Right kidney (tissue), 9 donors: Measurements from ENCODE around the gene ZNF385B.
"Not testable (repeated sequence)": the region's sequence is repeated elsewhere in the genome, so short reads cannot be mapped to it uniquely, and the experiment has no call there.

Experiments
- DNase-seq: peaks from one replicate; pipeline ENCODE4 v3.0.0-alpha.2; 2016
- long read RNA-seq, 8 donors: transcript quantifications; one replicate each; lab custom pipeline, GENCODE V29; 2026

The ZNF385B gene
- long read RNA-seq, donor 1: 0 reads
- long read RNA-seq, donor 2: 0 reads
- long read RNA-seq, donor 3: 0 reads
- long read RNA-seq, donor 4, partial matches to known transcripts: 0 of 1 reads
- long read RNA-seq, donor 4, other reads (novel, unspliced or antisense): 0 of 1 reads
- long read RNA-seq, donor 5: 0 reads
- long read RNA-seq, donor 6, partial matches to known transcripts: 5 of 5 reads
- long read RNA-seq, donor 6, other reads (novel, unspliced or antisense): 0 of 5 reads
- long read RNA-seq, donor 7, partial matches to known transcripts: 6 of 7 reads
- long read RNA-seq, donor 7, other reads (novel, unspliced or antisense): 0 of 7 reads
- long read RNA-seq, donor 8, partial matches to known transcripts: 0 of 3 reads
- long read RNA-seq, donor 8, other reads (novel, unspliced or antisense): 0 of 3 reads

DNA sequence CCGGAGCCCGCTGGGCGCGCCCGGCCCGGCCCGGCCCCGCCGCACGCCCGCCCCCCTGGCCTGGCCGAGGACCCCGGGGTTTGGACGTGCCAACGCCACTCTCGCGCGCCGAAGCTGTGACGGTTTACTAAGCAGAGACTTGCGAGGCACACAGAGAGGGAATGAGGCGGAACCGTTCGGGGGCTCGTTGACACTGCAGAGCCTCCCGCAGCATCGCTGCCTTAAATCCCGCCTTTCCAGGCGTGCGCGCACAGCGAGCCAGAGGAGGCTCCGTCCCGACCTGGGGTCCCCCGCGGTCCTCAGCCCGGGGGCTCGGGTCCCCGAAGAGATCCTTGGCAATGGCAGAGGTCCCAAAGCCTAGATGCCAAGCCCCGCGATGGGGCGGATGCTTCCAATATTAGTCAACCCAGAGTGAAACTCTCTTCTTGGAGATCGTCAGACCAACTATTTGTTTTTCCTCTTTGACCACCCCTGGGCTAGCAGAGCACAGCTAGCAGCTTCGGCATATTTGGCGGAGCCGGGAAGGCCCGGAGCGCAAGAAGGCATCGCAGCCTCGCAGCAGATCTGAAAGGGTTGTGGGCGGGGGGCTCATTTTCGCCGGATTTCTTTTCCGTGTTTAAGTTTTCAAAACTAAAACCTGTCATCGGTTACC lies at the start of gene ZNF385B:
Gene ZNF385B, minus strand, starts transcription at position 197 of the 652 bp plus-strand sequence.
- peak; percentile 55 for DNase-seq

- DNase-seq: no peak
Observed at GRCh38 chr2:179910735-179911113, 49.3 kb upstream of the ZNF385B start.

GRCh38 chr2:179909845-179910734 lies 48.7 kb upstream of the ZNF385B start:
- DNase-seq: no peak

GRCh38 chr2:179900655-179901054 lies 39.2 kb upstream of the ZNF385B start:
- no peak for DNase-seq

- no peak for DNase-seq
Observed at GRCh38 chr2:179899666-179900065, 38.3 kb upstream of the ZNF385B start.

GRCh38 chr2:179898873-179899272 lies 37.5 kb upstream of the ZNF385B start:
- DNase-seq: no peak

DNA sequence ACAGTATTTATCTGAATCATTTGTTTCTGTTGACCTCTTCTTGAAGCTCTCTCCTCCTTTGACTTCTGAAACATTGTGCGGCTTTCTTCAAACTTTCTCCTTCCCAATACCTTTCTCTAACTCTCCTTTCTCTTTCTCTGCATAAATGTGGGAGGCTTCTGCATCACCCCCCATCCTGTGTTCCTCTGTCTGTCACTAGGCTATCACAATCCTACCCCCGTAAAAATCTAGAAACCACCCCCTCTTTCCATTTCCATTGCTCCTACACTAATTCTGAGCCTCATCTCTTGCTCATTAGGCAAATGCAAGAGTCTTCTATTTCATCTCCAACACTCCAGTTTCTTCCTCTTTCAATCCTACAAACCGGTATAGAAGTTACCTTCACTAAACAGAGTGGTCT lies 32.2 kb upstream of the ZNF385B start:
- no peak for DNase-seq

- no peak for DNase-seq
Observed at GRCh38 chr2:179891237-179891636, 29.8 kb upstream of the ZNF385B start.

GRCh38 chr2:179890666-179891065 lies 29.3 kb upstream of the ZNF385B start:
- DNase-seq: no peak

DNA sequence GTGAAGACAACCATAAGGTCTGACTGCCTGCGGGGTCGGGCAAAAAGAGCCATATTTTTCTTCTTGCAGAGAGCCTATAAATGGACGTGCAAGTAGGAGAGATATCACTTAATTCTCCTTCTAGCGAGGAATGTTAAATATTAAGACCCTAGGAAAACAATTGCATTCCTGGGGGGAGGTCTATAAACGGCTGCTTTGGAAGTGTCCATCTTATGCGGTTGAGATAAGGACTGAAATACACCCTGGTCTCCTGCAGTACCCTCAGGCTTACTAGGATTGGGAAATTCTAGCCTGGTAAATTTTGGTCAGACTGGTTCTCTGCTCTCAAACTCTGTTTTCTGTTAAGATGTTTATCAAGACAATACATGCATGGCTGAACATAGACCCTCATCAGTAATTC lies 27.2 kb upstream of the ZNF385B start:
- DNase-seq: not testable (repeated sequence)

DNA sequence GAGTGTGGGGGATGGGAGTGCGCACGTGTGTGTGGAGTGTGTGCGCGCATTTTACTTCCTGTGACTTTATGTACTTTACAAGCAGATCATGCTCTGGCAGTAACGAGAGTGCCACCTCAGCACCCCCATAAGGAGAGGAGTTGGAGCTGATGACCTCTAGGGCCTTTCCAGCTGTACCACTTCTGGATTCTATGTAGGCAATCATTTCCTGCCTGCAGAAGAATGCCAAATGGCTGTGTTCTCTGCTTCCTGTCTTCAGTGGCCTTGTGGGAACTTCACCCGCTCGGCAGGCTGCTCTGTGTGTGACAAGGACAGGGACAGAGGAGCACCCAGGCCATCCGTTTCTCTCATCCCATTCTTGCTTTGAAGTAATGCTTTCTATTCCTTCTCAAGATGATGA lies 22.8 kb upstream of the ZNF385B start:
- no peak for DNase-seq

DNA sequence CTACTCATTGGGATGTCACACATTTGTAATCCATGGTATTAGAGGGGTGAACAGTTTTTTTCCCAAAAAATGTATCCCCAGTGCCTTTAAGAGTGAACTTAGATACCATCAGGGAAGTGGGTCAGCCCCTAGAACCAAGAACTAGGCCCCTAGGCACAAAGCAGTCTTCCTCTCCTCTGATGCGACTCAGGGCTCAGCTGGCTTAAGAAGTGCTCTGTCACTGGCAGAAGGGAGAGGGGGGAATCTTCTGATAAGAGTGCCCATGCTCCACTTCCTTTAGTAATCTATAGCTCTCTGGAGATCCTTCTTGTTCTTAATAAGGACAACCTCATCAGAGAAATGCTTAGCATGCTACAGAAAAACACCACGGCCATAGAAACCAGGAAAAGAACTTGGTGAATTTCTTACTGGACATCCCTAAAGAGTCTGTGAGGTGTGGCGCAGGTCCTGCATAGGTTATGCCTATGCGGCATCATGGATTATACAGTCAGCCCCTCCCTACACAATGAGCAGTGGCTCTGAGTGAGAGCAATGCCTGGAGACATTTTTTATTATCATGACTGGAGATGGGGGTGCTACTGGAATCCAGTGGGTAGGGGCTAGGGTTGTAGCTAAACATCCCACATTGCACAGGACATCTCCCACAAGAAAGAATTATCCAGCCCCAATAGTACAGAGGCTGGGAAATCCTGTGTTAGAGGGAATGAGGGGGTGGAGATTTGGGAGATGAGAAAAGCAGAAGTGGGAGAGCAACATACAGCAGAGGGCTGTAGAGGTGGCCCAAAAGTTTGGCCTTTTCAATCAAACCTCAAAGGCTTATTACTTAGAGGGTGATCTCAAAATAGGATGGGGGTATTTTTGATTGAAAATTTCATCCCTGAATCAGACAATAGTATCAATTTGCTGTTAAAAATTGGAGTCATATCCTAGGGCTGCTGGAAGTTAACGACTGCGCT lies 21.7 kb upstream of the ZNF385B start:
- DNase-seq: no peak

DNA sequence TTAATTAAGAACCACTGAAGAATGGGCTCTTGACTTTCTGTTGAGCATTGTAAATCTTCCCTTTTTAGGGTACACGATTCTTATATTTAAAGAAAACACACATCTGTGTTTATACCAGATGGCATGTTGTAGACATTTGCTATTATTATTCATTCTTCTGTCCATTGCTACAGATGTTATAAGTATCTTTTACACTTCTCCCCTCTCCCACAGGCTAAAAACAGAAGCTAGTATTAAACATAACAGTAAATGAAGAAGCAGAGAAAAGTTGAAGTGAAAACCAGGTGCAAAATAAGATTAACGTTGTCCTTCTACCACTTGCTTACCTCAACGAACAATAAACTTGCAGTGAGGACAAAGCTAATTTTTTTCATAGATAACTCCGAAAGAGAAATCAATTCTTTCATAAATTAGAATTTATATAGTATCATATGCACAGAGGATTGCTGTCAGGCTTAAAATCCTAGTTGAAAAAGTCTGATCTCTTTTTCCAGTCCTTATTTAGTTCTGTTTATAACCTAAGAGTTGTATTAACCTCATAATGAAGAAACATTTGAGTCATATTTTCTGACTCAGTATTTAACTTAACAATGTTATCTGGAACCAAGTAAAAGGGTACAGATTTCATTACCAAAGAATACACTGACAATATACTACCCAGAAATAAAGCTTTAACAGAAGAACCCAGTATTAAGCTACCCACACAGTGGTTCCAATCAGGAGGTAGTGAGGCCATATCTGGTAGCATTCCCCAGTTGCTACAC lies 16.4 kb upstream of the ZNF385B start:
- DNase-seq: no peak

GRCh38 chr2:179876266-179876665 lies 14.9 kb upstream of the ZNF385B start:
- DNase-seq: no peak

DNA sequence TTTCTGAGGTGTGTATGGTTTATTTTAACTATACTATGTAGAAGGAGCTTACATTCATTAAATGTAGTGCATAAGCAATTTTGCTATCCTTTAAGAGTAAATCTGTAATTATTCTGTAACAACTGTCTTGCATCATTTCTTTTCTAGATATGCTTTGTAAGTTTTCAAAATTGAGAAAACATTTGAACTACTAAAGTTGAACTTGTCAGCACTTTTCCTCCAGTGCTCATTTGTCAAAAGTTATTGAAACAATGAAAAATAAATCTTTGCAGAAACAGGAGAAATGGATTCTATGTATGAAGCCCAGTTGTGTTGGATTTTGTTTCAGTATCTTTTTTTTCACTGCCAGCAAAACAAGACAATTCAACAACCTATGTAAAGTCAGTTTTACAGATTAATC lies 14.5 kb upstream of the ZNF385B start:
- no peak for DNase-seq

DNA sequence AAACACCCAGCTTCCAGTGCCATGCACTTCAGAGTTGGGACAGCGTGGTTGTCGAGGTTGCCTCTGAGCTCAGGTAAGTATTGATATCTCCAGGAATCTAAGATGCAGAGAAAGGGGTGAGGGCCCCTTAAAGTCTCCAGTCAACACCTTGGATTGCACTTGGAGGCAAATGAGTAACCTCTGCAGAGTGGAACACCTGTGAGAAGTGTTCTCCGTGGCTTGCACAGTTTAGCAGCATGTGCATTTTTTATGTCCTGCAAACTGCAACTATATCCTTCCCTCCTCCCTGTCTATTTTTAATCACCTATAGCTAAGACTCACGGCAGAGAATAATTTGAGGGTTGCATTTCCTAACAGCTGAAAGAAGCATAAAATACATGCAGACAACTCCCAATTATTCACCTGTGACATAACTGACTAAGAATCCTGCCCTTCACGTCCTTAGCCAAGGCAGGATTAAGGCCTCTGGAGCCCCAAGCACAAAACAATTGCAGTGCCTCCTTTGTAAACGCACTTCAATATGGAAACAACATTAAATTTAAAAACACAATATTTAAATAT lies 1.6 kb upstream of the ZNF385B start:
- DNase-seq: no peak

DNA sequence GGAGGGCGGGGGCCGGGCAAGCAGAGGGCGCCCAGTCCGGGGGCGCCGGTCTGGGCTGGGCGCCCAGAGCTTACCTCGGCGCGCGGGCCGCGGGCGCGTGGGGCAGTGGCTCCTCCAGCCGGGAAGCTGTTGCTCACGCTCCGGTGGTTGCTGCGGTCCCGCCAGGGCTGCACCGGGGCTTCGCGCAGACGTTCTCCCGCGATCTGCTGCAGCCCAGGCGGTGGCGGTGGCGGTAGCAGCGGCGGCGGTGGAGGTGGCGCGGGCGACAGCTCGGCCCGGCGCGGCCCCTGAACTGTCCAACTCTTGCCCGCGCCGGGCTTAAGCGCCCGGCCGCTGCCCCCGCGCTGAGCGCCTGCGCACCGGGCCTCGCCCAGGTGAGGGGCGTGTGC lies 391 bp downstream of the ZNF385B start:
- peak; percentile 62 for DNase-seq

- DNase-seq: peak; percentile 30
Observed at GRCh38 chr2:179860255-179861026, 971 bp downstream of the ZNF385B start.

DNA sequence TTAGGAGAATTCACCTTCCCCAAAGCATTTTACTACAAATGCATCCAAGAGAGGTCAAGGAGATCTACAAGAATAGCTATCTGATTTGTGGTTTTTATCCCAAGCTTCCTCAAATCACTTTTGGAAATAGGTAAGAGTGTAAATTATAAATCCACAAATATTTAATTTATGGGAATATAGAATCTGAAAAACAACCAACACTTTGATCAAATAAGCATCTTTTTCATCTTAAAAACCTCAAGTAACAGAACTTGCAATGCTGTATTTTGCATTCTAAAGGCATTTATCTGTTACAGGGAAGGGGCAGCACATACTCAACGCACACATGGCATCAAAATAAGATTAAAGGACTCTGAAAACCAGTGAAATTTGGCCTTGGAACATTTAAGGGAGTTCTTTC lies 1.9 kb downstream of the ZNF385B start:
- no peak for DNase-seq

GRCh38 chr2:179857236-179857635 lies 4.2 kb downstream of the ZNF385B start:
- DNase-seq: no peak
